Right ventricle myocardium superior (tissue), 1 donor: Measurements from ENCODE around the gene OSCP1. TPM values are rescaled to one million over a fixed set of nuclear protein-coding genes. Genes with fewer than 3 reads are reported as not detected.
A peak's percentile ranks its signal among the peaks of the same experiment; 100 is the strongest.

Experiments
- ATAC-seq: fragments of 200-7000 bp; cut with Tn5 transposase; one replicate; pipeline ENCODE4 v1.9.1; 2020; ENCODE audit warnings: mild to moderate bottlenecking; ENCODE audit not compliant: poor library complexity
- DNase-seq: peaks from one replicate; pipeline ENCODE4 v3.0.0-alpha.2; 2020
- intact Hi-C: fragments of 100-400 bp; cut with DNase I; formaldehyde crosslinking; loops from one replicate; pipeline ENCODE4 v1.11.2; 2022
- total RNA-seq: library from RNA; stranded (reverse); fragmentation: NEBNext Ultra II Directional; extraction: Animal tissue kit (Norgen Biotek cat#: 25700); gene quantifications from one replicate; pipeline ENCODE4 v1.2.1, GENCODE V29; 2021
- donor health status: DM: no; HTN: yes; CAD: no; lungs with severe emphysema.

Gene OSCP1
- total RNA-seq, 1 donor from 2014 or later = 7.4 TPM

GRCh38 chr1:36369061-36369861 is 81.0 kb downstream of the OSCP1 start:
- ATAC-seq = peak; percentile 40
- DNase-seq = peak; percentile 83
- intact Hi-C loops = no loop called here

Other genes with a start within 250 kb of the OSCP1 start
- gene THRAP3, start 226.0 kb downstream of the OSCP1 start, total RNA-seq = 57.6 TPM
- gene SH3D21, start 144.1 kb downstream of the OSCP1 start, total RNA-seq = 1.3 TPM
- gene EVA1B, start 126.8 kb downstream of the OSCP1 start, total RNA-seq = 10.8 TPM
- gene STK40, start 64.5 kb downstream of the OSCP1 start, total RNA-seq = 73.5 TPM
- 57.0 TPM for gene LSM10, start 52.5 kb downstream of the OSCP1 start, total RNA-seq
- 110 TPM for gene MRPS15, start 13.9 kb upstream of the OSCP1 start, total RNA-seq
- 3.3 TPM for gene CSF3R, start 32.5 kb upstream of the OSCP1 start, total RNA-seq